WI38 (cell line): ENCODE data around the gene PIP4K2A.
"Not testable (repeated sequence)": the region's sequence is repeated elsewhere in the genome, so short reads cannot be mapped to it uniquely, and the experiment has no call there.

Experiments
- H3K4me3 ChIP-seq: 2 replicates; pipeline ENCODE4 v1.5.1; 2011; ENCODE audit warnings: low read depth, mild to moderate bottlenecking, control low read depth, low read length
- CTCF ChIP-seq: IDR thresholded peaks from 2 replicates; pipeline ENCODE4 v1.5.1; 2012; ENCODE audit warnings: low read depth, mild to moderate bottlenecking, control low read depth, low read length

PIP4K2A gene

GRCh38 chr10:22750131-22750530, 35.8 kb upstream of the PIP4K2A start:
- no peak for TF ChIP-seq CTCF
- no peak overlapping the region for H3K4me3 ChIP-seq

- H3K4me3 ChIP-seq: not testable (repeated sequence)
Measured at GRCh38 chr10:22744858-22745257, 30.5 kb upstream of the PIP4K2A start.

- H3K4me3 ChIP-seq: no peak overlapping the region
- TF ChIP-seq CTCF: no peak
Measured at GRCh38 chr10:22742678-22743077, 28.3 kb upstream of the PIP4K2A start.

GRCh38 chr10:22741631-22742030, 27.3 kb upstream of the PIP4K2A start:
- not testable (repeated sequence) for H3K4me3 ChIP-seq

- H3K4me3 ChIP-seq: no peak overlapping the region
- TF ChIP-seq CTCF: no peak
Measured at GRCh38 chr10:22740180-22740579, 25.8 kb upstream of the PIP4K2A start.

- no peak overlapping the region for H3K4me3 ChIP-seq
- TF ChIP-seq CTCF: no peak
Measured at GRCh38 chr10:22737587-22737986, 23.2 kb upstream of the PIP4K2A start.

- H3K4me3 ChIP-seq: no peak overlapping the region
- TF ChIP-seq CTCF: no peak
Measured at GRCh38 chr10:22736134-22736533, 21.8 kb upstream of the PIP4K2A start.

- H3K4me3 ChIP-seq: no peak overlapping the region
- no peak for TF ChIP-seq CTCF
Measured at GRCh38 chr10:22733992-22734391, 19.6 kb upstream of the PIP4K2A start.

GRCh38 chr10:22727663-22728062, 13.3 kb upstream of the PIP4K2A start:
- no peak for TF ChIP-seq CTCF
- no peak overlapping the region for H3K4me3 ChIP-seq
